GM19328 (cell line): Measurements from ENCODE around the gene ZNF460.
"Not testable (repeated sequence)": the region's sequence is repeated elsewhere in the genome, so short reads cannot be mapped to it uniquely, and the experiment has no call there.

Experiments used
- ATAC-seq: cut with Tn5 transposase; IDR thresholded peaks from one replicate; pipeline ENCODE4 v1.9.1; 2021; ENCODE audit warnings: mild to moderate bottlenecking, moderate library complexity; ENCODE audit not compliant: unreplicated experiment

The ZNF460 gene

DNA sequence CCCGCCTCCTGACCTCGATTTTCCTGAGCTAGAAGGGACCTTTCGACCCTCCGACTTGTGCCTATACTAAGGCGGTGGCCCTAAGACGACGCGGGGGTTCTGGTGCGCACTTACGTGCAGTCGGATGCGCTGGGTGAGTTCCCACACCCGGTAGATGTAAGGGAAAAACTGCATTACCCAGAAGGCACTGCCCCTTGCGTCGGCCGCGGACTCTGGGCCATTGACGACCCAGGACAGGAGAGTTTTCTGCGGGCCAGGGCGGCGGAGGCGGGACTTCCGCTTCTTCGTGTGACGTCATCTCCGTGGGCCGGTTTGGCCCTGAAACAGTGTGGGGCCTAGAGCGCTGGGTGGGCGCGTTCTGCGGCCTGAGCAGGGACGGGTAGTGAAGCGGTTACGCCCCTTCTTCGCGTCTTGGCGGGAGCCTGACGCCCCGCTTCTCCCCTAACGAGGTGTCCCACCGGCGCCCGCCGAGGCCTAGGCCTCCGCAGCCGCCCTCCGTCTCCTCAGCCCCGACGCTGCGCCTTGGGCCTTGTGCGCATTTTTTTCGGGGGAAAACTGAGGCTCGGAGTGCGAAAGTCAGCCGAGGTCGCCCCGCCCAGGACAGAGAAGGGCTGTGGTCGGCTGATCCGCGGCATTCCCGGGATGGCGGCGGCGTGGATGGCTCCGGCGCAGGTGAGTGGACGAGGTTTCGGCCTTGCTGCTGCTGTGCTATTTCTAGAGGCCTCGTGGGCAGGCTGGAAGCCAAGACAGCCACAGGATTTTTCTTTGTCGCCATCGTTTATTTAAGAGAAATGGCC is at the start of gene ZNF460:
Gene ZNF460 (plus strand): TSS at position 321 of the 797 bp plus-strand sequence. CDS start 322 bp downstream, at position 643.
- ATAC-seq = peak; percentile 64

GRCh38 chr19:57231686-57232085 is 48.6 kb upstream of the ZNF460 start:
- no peak for ATAC-seq

DNA sequence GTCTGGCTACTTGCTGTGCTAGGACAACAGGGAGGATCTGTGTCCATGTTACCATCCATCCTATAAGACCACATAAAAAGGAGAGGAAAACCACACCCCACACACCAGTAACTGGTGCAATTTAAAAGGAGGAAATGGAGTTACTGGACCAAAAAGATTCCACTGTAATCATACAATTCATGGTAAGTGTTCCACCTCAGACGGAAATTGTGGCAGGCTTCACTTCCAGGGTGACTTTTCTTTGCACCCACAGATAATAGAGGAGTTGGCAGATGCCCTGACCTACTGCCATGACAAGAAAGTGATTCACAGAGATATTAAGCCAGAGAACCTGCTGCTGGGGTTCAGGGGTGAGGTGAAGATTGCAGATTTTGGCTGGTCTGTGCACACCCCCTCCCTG is 47.1 kb upstream of the ZNF460 start:
- no peak for ATAC-seq

DNA sequence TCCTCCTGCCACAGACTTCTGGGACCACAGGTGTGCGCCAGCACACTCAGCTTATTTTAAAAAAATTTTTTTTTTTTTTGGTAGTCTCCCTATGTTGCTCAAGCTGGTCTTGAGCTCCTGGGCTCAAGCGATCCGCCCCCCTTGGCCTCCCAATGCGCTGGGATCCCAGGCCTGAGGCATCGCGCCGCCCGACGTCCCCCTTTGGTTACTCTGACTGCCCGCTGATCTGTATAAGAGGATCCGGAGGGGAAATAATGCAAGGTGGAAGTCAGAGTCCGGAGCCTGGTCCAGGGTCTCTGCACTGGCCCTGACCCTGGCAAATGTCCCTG is 40.3 kb upstream of the ZNF460 start:
- ATAC-seq = no peak

GRCh38 chr19:57240311-57241090 is 39.8 kb upstream of the ZNF460 start, which contains the start of gene ZNF805:
Gene ZNF805, plus strand, starts transcription at chr19:57240632. Its CDS starts 260 bp downstream, at chr19:57240892.
- peak; percentile 98 for ATAC-seq

DNA sequence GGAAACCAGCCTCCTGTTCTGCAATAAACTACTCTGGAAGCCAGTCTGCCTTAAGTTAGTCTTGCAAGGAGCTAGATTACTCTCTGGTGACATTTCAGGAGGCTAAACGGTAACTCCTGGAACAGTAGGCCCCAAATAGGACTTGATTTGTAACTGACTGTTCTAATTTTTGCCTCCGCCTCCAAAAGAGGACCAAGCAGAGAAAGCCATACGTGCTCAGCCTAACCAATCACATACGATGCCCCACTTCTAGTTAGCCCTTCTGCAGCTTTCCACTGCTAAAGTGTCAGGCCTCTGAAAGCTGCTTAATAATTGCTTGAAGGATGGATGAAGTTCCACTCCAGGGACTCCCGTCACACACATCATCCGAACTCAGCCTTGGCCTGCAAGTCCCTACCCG is 39.1 kb upstream of the ZNF460 start:
- ATAC-seq = no peak

DNA sequence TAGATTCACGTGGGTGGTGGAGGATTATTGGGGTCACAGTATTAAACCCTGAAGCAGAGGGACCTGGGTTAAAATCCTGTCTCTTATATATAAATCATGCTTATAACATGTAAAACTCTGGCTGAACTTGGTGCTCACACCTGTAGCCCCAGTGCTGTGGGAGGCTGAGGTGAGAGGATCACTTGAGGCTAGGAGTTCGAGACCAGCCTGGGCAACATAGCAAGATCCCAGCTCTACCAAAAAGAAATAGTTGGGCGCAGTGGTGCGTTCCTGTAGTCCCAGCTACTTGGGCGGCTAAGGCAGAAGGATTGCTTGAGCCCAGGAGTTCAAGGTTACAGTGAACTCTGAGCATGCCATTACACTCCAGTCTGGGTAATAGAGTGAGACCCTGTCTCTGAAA is 37.5 kb upstream of the ZNF460 start:
- no peak for ATAC-seq

- no peak for ATAC-seq
Observed at GRCh38 chr19:57244513-57244912, 35.8 kb upstream of the ZNF460 start.

DNA sequence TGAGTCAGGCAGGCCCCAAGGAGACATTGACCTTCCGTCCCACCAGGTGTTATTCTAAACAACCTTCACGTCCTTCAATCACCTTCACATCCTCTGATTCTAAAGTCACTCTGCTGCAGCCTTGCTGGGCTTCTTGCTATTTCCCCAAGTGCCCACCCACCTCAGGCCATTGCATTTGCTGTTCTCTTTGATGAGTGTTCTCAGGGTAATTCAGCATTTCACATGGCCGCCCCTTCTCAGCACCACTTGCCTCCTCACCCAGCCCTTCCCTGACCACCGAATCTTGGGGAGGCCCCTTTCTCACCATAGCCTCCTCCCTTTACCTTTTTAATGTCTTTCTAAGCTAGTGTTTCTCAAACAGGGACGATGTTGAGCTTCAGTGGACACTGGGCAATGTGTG is 35.2 kb upstream of the ZNF460 start:
- no peak for ATAC-seq

- ATAC-seq = no peak
Observed at GRCh38 chr19:57245959-57246358, 34.3 kb upstream of the ZNF460 start.

DNA sequence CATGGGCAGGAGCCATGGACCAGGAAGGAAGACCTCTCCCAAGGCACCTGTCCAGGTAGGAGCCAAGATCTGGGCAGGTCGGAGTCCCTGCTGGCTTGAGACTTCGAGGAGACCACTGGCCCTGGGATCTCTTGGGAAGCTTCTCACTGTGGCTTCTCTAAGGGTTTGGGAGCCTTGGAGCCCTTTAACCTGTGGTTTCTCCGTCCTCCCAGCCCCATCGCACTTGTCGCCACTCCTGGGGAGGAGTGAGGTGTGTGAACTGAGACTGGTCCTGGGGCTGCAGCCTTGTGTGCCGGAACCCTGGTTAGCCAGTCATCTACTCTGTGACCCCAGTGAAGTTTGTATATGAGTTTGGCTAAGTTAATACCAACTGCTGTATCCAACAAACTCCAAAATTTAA is 31.6 kb upstream of the ZNF460 start:
- no peak for ATAC-seq

- no peak for ATAC-seq
Observed at GRCh38 chr19:57249329-57249728, 31.0 kb upstream of the ZNF460 start.

DNA sequence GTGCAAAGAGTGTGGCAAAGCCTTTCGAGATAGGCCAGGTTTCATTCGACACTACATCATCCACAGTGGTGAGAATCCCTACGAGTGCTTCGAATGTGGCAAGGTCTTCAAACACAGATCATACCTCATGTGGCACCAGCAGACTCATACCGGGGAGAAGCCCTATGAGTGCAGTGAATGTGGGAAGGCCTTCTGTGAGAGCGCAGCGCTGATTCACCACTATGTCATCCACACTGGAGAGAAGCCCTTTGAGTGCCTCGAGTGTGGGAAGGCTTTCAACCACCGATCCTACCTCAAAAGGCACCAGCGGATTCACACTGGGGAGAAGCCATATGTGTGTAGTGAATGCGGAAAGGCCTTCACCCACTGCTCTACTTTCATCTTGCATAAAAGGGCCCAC is 26.5 kb upstream of the ZNF460 start:
- not testable (repeated sequence) for ATAC-seq

GRCh38 chr19:57262044-57262443 is 18.2 kb upstream of the ZNF460 start:
- ATAC-seq = no peak

DNA sequence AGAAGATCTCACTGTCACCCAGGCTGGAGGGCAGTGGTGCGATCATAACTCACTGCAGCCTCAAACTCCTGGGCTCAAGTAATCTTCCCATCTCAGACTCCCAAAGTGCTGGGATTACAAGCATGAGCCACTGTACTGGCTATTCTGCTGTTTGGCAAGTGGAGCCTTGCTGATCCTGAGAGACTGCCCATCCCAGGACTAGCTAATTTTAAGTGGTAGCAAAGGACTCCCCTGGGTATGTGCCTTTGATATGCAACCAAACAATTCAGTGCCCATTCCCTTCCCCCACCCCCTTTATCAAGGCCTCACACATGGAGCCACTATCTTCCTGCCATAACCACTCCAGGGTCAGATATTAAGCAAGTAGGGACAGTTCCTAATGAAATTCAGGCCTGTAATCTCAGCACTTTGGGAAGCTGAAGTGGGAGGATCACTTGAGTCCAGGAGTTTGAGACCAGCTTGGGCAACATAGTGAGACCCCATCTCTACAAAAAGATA is 17.0 kb upstream of the ZNF460 start:
- no peak for ATAC-seq

- no peak for ATAC-seq
Observed at GRCh38 chr19:57267291-57267690, 13.0 kb upstream of the ZNF460 start.

DNA sequence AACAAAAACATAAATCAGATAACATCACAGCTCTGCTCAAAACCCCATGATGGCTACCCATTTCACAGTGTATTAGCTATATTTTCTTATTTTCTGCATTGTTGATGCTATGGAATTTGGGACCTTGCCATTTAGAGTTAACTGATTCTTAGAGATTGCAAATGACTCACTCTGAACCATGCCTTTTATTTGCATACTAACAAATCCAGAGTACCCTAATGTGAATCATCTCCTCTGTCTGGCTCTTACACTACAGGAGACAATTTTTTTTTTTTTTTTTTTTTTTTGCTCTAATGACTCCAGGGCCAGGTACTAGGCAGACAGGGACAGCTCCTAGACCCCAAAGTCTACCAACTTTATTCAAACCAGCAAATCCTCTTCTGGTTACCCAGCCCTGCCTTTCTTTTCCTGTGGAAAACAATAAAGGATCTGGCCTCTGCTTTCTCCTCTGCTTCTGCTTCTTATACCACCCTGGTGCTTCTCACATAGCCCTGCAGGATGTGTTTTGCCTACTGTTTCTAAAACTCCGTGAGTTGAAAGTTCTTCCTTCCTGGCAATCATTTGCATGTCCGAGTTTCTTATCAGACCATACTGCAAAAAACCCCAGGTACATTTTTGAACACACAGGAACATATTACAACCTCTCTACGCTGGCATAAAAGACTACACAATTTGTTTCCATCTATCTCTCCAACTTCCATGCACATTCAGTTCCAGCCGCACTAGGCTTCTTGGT is 10.6 kb upstream of the ZNF460 start:
- ATAC-seq = no peak

GRCh38 chr19:57271280-57271679 is 9.0 kb upstream of the ZNF460 start:
- no peak for ATAC-seq

- ATAC-seq = no peak
Observed at GRCh38 chr19:57273014-57273413, 7.3 kb upstream of the ZNF460 start.

- no peak for ATAC-seq
Observed at GRCh38 chr19:57276430-57276829, 3.9 kb upstream of the ZNF460 start.

DNA sequence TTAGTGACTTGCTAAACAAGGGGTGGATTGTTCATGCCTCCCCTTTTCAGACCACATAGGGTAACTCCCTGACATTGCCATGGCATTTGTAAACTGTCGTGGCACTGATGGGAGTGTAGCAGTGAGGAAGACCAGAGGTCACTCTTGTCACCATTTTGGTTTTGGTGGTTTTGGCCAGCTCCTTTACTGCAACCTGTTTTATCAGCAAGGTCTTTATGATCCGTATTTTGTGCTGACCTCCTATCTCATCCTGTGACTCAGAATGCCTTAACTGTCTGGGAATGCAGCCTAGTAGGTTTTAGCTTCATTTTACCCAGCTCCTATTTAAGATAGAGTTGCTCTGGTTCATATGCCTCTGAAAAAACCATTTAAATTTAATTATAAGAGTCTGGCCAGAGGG is 1.8 kb upstream of the ZNF460 start:
- ATAC-seq = not testable (repeated sequence)
